NCI-H526 (cell line): ENCODE data around the gene ADCY4.

Source experiments
- DNase-seq, 2 experiments: peaks; one replicate each; lab custom pipeline; 2025; lab: John Stamatoyannopoulos, UW

Gene ADCY4

DNA sequence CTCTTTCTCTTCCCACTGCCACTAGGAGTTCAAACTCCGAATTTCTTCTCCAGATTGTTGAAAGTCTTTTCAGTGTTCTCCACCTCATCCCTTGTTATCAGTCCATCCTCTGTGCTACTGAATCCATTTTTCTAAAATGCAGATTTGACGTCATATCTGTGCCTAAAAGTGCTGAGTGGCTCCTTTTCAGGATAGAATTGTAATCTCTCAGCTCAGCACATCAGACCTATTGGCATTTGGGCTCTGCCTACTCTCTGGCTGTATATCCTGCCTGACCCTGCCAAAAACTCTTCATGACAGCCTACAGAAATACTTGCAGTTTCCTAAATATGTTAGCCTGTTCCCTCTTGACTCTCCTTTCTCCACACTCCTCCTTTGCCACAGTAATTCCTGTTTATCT is 62.4 kb downstream of the ADCY4 start:
- DNase-seq = no peak

DNA sequence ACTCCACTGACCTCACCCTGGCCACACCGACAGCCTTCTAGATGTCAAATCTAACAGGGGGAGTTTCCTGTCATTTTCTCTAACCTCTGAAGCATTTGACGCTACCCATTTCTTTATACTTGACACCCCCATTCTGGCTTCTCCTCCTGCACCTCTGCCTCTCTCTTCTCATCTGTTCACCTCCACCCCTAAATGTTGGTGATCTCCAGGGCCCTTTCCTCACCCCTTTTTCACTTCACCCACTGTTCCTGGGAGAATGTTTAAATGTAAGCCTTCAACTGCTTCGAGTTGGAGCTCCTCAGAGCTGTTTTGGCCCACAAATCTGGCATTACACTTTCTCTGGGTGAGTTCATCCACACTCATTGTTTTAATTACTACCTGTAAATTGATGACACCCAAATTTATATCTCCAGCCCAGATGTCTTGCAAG is 63.0 kb downstream of the ADCY4 start:
- DNase-seq = no peak

GRCh38 chr14:24271134-24271833 is 63.6 kb downstream of the ADCY4 start, which contains the start of gene RABGGTA:
Gene RABGGTA, minus strand, starts transcription at chr14:24271597. Its CDS starts 482 bp downstream, at chr14:24271115.
- DNase-seq = peak; percentile 86 to 95

- DNase-seq = no peak
These were observed 64.2 kb downstream of the ADCY4 start for GRCh38 chr14:24270537-24271133.

- DNase-seq = no peak
These were observed 64.8 kb downstream of the ADCY4 start for GRCh38 chr14:24269910-24270536.

- DNase-seq = no peak
These were observed 65.5 kb downstream of the ADCY4 start for GRCh38 chr14:24269368-24269767.
